Neural crest cell (in vitro differentiated cells): ENCODE data around the gene EFNB3. TPM values are rescaled to one million over a fixed set of nuclear protein-coding genes. Genes with fewer than 3 reads are reported as not detected.
A peak's percentile ranks its signal among the peaks of the same experiment; 100 is the strongest.

Source experiments
- DNase-seq: peaks from one replicate; pipeline ENCODE4 v3.0.0; 2021; ENCODE audit warnings: low read depth, mixed read lengths, low spot score
- H3K27ac Mint-ChIP-seq: one replicate; pipeline ENCODE4 v1.8.0; 2021; ENCODE audit warnings: mild to moderate bottlenecking, mixed read lengths; ENCODE audit not compliant: unreplicated experiment
- H3K27me3 Mint-ChIP-seq: 2 replicates; pipeline ENCODE4 v1.8.0; 2021; ENCODE audit warnings: low read depth, mild to moderate bottlenecking, mixed read lengths
- H3K36me3 Mint-ChIP-seq: 2 replicates; pipeline ENCODE4 v1.8.0; 2021; ENCODE audit warnings: low read depth, mild to moderate bottlenecking, mixed read lengths
- H3K4me1 Mint-ChIP-seq: 2 replicates; pipeline ENCODE4 v1.8.0; 2021; ENCODE audit warnings: mixed read lengths
- H3K4me3 Mint-ChIP-seq: one replicate; pipeline ENCODE4 v1.8.0; 2021; ENCODE audit warnings: mild to moderate bottlenecking, mixed read lengths
- H3K9me3 Mint-ChIP-seq: 2 replicates; pipeline ENCODE4 v1.8.0; 2021; ENCODE audit warnings: mixed read lengths
- CTCF ChIP-seq: fragments of 200-600 bp; sonication (generic); conservative IDR thresholded peaks from 2 replicates; pipeline ENCODE4 v1.5.0; 2021; ENCODE audit warnings: antibody characterized with exemption, mild to moderate bottlenecking
- total RNA-seq: library from RNA; stranded (reverse); gene quantifications from 2 replicates; pipeline ENCODE4 v1.2.1, GENCODE V29; 2021

The EFNB3 gene
- total RNA-seq, 1 donor from 2014 or later: 25.3 TPM

DNA sequence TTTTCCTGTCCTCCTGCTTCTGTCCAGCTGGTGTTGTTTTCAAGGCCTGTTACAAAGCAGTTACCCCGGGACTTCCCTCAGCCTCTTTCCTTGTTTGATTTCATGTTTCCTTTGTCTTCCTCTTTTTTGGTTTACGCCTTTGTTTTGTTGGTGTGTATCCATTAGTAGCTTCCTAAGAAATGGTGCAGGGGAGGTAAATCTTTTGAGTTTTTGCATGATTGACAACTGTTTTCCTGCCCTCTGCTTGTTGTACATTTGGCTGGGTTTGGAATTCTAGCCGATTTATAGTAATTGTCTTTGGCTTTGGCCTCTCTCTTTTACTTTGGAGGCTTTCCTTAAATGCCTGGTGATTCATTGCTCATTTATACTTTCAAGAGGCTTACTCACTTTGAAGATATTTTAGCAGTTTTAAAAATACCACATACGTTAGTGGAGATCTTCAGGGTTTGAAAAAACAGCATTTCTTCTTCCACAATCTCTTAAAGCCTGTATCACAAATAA lies 45.4 kb downstream of the EFNB3 start:
- no peak for TF ChIP-seq CTCF
- no peaks in the 10 kb centered on the region for H3K36me3 Mint-ChIP-seq
- peaks cover 11% of the 10 kb centered on the region for H3K4me1 Mint-ChIP-seq
- no peak for DNase-seq
- H3K27me3 Mint-ChIP-seq: peaks cover 12% of the 10 kb centered on the region
- H3K9me3 Mint-ChIP-seq: peaks cover 6% of the 10 kb centered on the region
- H3K27ac Mint-ChIP-seq: no peak overlapping the region
- H3K4me3 Mint-ChIP-seq: no peak overlapping the region

DNA sequence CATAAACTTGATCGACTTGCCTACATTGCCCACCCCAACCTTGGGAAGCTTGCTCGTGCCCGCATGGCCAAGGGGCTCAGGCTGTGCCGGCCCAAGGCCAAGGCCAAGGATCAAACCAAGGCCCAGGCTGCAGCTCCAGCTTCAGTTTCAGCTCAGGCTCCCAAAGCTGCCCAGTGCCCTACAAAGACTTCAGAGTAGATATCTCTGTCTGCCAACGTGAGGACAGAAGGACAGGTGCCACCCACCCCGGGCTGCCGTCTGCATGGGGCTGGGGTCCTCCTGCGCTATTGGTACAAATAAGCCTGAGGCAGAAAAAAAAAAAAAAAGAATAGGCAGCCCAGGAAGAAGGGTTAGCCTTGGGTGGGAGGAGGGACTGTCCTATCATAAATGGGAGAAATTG lies 49.7 kb downstream of the EFNB3 start:
- peaks cover 6% of the 10 kb centered on the region for H3K27me3 Mint-ChIP-seq

GRCh38 chr17:7755095-7755890 lies 50.3 kb downstream of the EFNB3 start:
- peaks cover 2% of the 10 kb centered on the region for H3K4me1 Mint-ChIP-seq
- DNase-seq: no peak
- peaks cover 4% of the 10 kb centered on the region for H3K27me3 Mint-ChIP-seq
- H3K27ac Mint-ChIP-seq: no peak overlapping the region
- H3K4me3 Mint-ChIP-seq: no peak overlapping the region
- H3K36me3 Mint-ChIP-seq: no peaks in the 10 kb centered on the region
- no peak for TF ChIP-seq CTCF
- H3K9me3 Mint-ChIP-seq: peaks cover 13% of the 10 kb centered on the region

More for the DNA sequence above, 49.7 kb downstream of the EFNB3 start:
- Mint-ChIP-seq H3K4me3 (no peak overlapping the region), H3K4me1 (peaks cover 5% of the 10 kb centered on the region), H3K36me3 (no peaks in the 10 kb centered on the region), H3K27ac (no peak overlapping the region), H3K9me3 (peaks cover 15% of the 10 kb centered on the region)
- TF ChIP-seq CTCF: no peak
- DNase-seq: no peak

GRCh38 chr17:7756968-7757367 lies 52.0 kb downstream of the EFNB3 start:
- H3K36me3 Mint-ChIP-seq: no peaks in the 10 kb centered on the region
- peak overlapping the region; percentile 61 for H3K27ac Mint-ChIP-seq
- H3K4me3 Mint-ChIP-seq: no peak overlapping the region
- H3K4me1 Mint-ChIP-seq: no peaks in the 10 kb centered on the region
- H3K9me3 Mint-ChIP-seq: peaks cover 12% of the 10 kb centered on the region
- H3K27me3 Mint-ChIP-seq: peaks cover 3% of the 10 kb centered on the region
- TF ChIP-seq CTCF: no peak
- no peak for DNase-seq

Other genes with a start within 250 kb of the EFNB3 start
- 13.6 and 14.3 TPM in 2 replicates for gene ZBTB4, start 225.6 kb upstream of the EFNB3 start, total RNA-seq
- not detected in 2 replicates for gene SLC35G6, start 223.8 kb upstream of the EFNB3 start, total RNA-seq
- 181 and 183 TPM in 2 replicates for gene POLR2A, start 220.8 kb upstream of the EFNB3 start, total RNA-seq
- gene TNFSF12, start 156.1 kb upstream of the EFNB3 start, total RNA-seq: 4.1 and 5.4 TPM in 2 replicates
- gene TNFSF13, start 146.5 kb upstream of the EFNB3 start, total RNA-seq: 0.45 and 0.86 TPM in 2 replicates
- 83.7 and 85.7 TPM in 2 replicates for gene SENP3, start 143.3 kb upstream of the EFNB3 start, total RNA-seq
- gene CD68, start 125.6 kb upstream of the EFNB3 start, total RNA-seq: 0.49 and 1.6 TPM in 2 replicates
- 74.4 and 83.7 TPM in 2 replicates for gene MPDU1, start 121.3 kb upstream of the EFNB3 start, total RNA-seq
- 0.65 and 0.84 TPM in 2 replicates for gene SOX15, start 115.1 kb upstream of the EFNB3 start, total RNA-seq
- 51.9 and 53.8 TPM in 2 replicates for gene FXR2, start 90.3 kb upstream of the EFNB3 start, total RNA-seq
- 76.3 and 89.1 TPM in 2 replicates for gene SAT2, start 77.4 kb upstream of the EFNB3 start, total RNA-seq
- gene SHBG, start 75.1 kb upstream of the EFNB3 start, total RNA-seq: 2.3 and 2.5 TPM in 2 replicates
- gene ATP1B2, start 54.3 kb upstream of the EFNB3 start, total RNA-seq: 12.1 and 14.3 TPM in 2 replicates
- gene TP53, start 17.7 kb upstream of the EFNB3 start, total RNA-seq: 135 and 150 TPM in 2 replicates
- gene WRAP53, start 16.7 kb upstream of the EFNB3 start, total RNA-seq: 35.7 and 41.1 TPM in 2 replicates
- 0.16 and 0.27 TPM in 2 replicates for gene DNAH2, start 12.5 kb downstream of the EFNB3 start, total RNA-seq
- 64.8 and 70.2 TPM in 2 replicates for gene KDM6B, start 129.0 kb downstream of the EFNB3 start, total RNA-seq
- 6.7 and 8.4 TPM in 2 replicates for gene TMEM88, start 149.9 kb downstream of the EFNB3 start, total RNA-seq
- gene NAA38, start 152.4 kb downstream of the EFNB3 start, total RNA-seq: 83.4 and 87.2 TPM in 2 replicates
- 12.7 and 13.3 TPM in 2 replicates for gene CYB5D1, start 152.8 kb downstream of the EFNB3 start, total RNA-seq
- gene CHD3, start 183.6 kb downstream of the EFNB3 start, total RNA-seq: 53.3 and 59.7 TPM in 2 replicates
- gene RNF227, start 211.1 kb downstream of the EFNB3 start, total RNA-seq: 3.6 and 4.0 TPM in 2 replicates
- gene KCNAB3, start 224.7 kb downstream of the EFNB3 start, total RNA-seq: 19.9 and 20.4 TPM in 2 replicates
- gene TRAPPC1, start 226.7 kb downstream of the EFNB3 start, total RNA-seq: 129 and 145 TPM in 2 replicates
- gene CNTROB, start 227.0 kb downstream of the EFNB3 start, total RNA-seq: 55.5 and 58.3 TPM in 2 replicates